Left ventricle myocardium inferior (tissue), 1 donor: ENCODE data around the gene MTNR1B. TPM values are rescaled to one million over a fixed set of nuclear protein-coding genes. Genes with fewer than 3 reads are reported as not detected.

Experiments
- DNase-seq: peaks from one replicate; pipeline ENCODE4 v3.0.0-alpha.2; 2020
- H3K27ac ChIP-seq: fragments of 200-600 bp; replicated peaks from 2 replicates; pipeline ENCODE4 v1.8.0; 2021
- H3K27me3 ChIP-seq: fragments of 200-600 bp; 2 replicates; pipeline ENCODE4 v1.8.0; 2021; ENCODE audit warnings: low read depth
- H3K36me3 ChIP-seq: fragments of 200-600 bp; 2 replicates; pipeline ENCODE4 v1.8.0; 2021
- H3K4me1 ChIP-seq: fragments of 200-600 bp; 2 replicates; pipeline ENCODE4 v1.8.0; 2021
- H3K4me3 ChIP-seq: fragments of 200-600 bp; 2 replicates; pipeline ENCODE4 v1.8.0; 2021; ENCODE audit warnings: mild to moderate bottlenecking, moderate library complexity
- H3K9me3 ChIP-seq: fragments of 200-600 bp; replicated peaks from 2 replicates; pipeline ENCODE4 v1.8.0; 2021
- intact Hi-C: fragments of 100-400 bp; cut with micrococcal nuclease; formaldehyde crosslinking; loops from one replicate; pipeline ENCODE4 v1.11.0; 2022
- total RNA-seq: library from RNA; stranded (reverse); fragmentation: NEBNext Ultra II Directional; extraction: Animal tissue kit (Norgen Biotek cat#: 25700); gene quantifications from one replicate; pipeline ENCODE4 v1.2.1, GENCODE V29; 2021
- TF ChIP-seq, protein P1 (sequence below): fragments of 200-600 bp; IDR thresholded peaks from 2 replicates; pipeline ENCODE4 v1.8.0; 2021; ENCODE audit warnings: antibody characterized with exemption, mild to moderate bottlenecking, borderline replicate concordance
- donor health status: DM: no; HTN: yes; CAD: no; lungs with severe emphysema.

The MTNR1B gene
- total RNA-seq, 1 donor from 2014 or later = not detected

DNA sequence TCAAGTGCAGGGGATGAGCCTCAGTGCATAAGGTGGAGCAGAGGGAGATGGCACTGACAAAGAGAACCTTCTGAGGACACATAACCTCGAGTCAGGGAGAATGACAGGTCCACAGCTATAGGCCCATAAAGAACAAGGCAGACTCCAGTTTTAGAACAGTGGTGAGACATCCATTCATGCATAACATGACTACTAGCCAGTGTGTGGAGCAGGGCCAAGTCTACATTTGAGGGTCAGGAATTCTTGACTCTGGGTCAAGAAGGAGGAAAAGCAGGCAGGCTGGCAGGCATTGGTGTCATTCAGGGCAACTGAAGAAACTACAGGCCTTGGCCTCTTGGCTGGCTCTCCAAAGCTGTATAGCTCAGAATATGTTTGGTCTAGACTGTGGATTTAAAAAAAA lies 54.9 kb downstream of the MTNR1B start:
- Histone ChIP-seq H3K4me1 (no peaks in the 10 kb centered on the region), H3K27ac (no peak overlapping the region), H3K4me3 (no peak overlapping the region), H3K9me3 (no peaks in the 10 kb centered on the region), H3K36me3 (no peaks in the 10 kb centered on the region), H3K27me3 (no peaks in the 10 kb centered on the region)
- intact Hi-C loops = no loop called here
- TF ChIP-seq, protein P1, sequence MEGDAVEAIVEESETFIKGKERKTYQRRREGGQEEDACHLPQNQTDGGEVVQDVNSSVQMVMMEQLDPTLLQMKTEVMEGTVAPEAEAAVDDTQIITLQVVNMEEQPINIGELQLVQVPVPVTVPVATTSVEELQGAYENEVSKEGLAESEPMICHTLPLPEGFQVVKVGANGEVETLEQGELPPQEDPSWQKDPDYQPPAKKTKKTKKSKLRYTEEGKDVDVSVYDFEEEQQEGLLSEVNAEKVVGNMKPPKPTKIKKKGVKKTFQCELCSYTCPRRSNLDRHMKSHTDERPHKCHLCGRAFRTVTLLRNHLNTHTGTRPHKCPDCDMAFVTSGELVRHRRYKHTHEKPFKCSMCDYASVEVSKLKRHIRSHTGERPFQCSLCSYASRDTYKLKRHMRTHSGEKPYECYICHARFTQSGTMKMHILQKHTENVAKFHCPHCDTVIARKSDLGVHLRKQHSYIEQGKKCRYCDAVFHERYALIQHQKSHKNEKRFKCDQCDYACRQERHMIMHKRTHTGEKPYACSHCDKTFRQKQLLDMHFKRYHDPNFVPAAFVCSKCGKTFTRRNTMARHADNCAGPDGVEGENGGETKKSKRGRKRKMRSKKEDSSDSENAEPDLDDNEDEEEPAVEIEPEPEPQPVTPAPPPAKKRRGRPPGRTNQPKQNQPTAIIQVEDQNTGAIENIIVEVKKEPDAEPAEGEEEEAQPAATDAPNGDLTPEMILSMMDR = no peak
- no peak for DNase-seq

DNA sequence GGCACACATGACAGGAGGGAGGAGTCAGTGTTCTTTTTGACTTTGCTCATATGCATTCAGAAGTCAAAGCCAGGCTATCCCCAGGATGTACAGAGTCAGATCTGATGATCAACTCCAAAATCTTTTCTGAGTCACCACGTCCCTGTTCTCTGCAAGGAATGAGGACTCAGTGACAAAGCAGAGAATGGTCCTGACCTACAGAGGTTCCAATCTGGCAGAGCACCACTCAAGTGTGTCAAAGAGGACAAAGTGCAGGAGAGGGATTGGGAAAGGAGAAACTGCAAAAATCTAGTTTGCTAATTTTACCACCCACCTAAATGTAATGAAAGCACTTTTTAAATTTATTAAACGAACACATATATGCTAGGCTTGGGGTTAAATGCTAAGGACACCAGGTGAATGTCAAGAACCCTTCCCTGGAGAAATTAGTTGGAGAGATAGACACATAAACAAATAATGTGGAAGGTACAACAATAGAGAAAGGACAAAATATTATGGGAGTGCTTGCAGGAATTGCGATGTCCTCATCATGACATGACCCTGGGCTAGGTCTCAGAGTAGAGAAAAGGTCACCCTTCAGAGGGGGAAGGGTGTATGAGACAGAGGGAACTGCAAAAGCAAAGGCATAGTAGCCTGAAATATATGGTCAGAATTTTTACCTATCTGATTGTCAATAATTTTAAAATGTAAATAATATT lies 56.3 kb downstream of the MTNR1B start:
- TF ChIP-seq, protein P1 = no peak
- Histone ChIP-seq H3K4me3 (no peak overlapping the region), H3K27me3 (no peaks in the 10 kb centered on the region), H3K4me1 (no peaks in the 10 kb centered on the region), H3K9me3 (no peaks in the 10 kb centered on the region), H3K36me3 (no peaks in the 10 kb centered on the region), H3K27ac (no peak overlapping the region)
- intact Hi-C loops = no loop called here
- no peak for DNase-seq

DNA sequence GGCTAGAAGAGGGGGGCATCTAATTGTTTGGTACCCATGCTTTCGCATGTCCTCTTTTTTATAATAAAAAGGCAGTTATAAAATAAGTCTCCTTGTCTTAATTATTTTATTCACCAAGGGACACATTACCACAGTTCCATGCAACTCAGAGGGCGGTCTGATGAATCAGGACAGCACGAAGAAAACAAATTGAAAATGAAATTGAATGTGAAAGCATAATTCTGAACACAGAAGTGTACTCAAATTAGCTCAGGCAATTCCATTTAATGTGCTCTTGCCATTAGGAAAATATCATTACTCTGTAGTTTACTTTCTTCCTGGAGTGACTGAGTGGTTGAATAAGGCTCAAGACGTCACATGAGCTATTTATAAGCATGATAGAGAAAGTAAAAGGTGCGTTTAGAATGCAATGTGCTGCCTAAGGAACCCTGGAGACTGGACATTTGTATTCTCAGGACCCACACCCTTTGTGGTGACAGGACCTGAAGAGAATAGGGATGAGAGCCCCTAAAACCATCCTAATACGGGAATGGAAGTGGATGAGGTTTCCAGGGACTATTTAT lies 59.6 kb downstream of the MTNR1B start:
- no peak overlapping the region for H3K4me3 ChIP-seq
- no peak overlapping the region for H3K27ac ChIP-seq
- intact Hi-C loops = no loop called here
- H3K36me3 ChIP-seq = no peaks in the 10 kb centered on the region
- no peaks in the 10 kb centered on the region for H3K27me3 ChIP-seq
- H3K9me3 ChIP-seq = no peaks in the 10 kb centered on the region
- DNase-seq = no peak
- no peaks in the 10 kb centered on the region for H3K4me1 ChIP-seq
- TF ChIP-seq, protein P1 = no peak

DNA sequence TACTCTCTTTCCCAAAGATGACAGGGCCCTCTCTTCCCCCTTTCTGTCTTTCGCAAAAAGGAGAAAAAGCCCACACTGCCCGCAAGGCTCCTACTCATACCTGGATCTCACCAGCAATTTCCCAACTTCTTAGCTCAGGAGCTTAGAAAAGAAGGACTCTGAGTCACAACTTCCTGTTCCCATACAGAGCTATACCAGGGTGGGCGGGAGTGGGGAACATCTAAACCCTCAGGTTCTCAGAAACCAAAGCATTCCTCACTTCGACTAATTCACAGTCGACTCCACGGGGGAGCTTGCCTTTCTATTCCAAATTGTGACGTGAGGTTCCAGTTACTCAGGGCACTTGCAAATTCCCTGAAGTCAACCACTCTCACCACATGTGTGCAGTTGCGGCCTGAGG lies 61.9 kb downstream of the MTNR1B start:
- H3K27me3 ChIP-seq = no peaks in the 10 kb centered on the region
- H3K9me3 ChIP-seq = peaks cover under 1% of the 10 kb centered on the region
- no peak overlapping the region for H3K4me3 ChIP-seq
- intact Hi-C loops = no loop called here
- no peaks in the 10 kb centered on the region for H3K4me1 ChIP-seq
- TF ChIP-seq, protein P1 = no peak
- DNase-seq = no peak
- H3K27ac ChIP-seq = no peak overlapping the region
- no peaks in the 10 kb centered on the region for H3K36me3 ChIP-seq

Other genes starting within 250 kb of the MTNR1B start
- gene SLC36A4, start 228.3 kb downstream of the MTNR1B start, total RNA-seq = 7.1 TPM